Measurements from ENCODE around the gene TMEM182. TPM values are rescaled to one million over a fixed set of nuclear protein-coding genes. Genes with fewer than 3 reads are reported as not detected.

Gene TMEM182, protein sequence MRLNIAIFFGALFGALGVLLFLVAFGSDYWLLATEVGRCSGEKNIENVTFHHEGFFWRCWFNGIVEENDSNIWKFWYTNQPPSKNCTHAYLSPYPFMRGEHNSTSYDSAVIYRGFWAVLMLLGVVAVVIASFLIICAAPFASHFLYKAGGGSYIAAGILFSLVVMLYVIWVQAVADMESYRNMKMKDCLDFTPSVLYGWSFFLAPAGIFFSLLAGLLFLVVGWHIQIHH
- 6.9 and 9.1 TPM in 2 replicates for total RNA-seq (2014; rRNA removed; shearing (Covaris generic))
- polyA plus RNA-seq (2014; cell fraction: nucleus; rRNA removed), result 2.7 and 2.9 TPM in 2 replicates

DNA sequence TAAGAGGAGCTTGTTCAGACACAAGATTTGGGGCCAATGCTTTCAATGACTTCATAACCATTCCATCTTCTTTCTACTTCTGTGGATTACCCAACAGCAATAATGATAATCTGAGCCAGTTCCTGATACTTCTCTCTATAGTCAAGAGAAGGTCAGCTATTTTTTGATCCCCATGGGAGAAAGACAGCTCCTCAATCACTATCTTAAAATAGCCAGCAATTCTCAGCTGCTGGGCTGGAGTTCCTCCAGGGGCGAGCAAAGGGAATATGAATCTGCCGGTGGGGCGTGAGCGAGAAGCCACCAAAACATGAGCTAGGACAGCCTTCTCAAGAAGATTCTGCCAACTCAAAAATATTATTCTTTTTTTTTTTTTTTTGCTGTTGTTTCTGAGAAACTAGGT is at the start of gene TMEM182:
TMEM182 (plus strand) TSS at position 269 of the 400 bp plus-strand sequence. CDS start 187 bp downstream, outside the sequence.
- no peak for DNase-seq (ENCODE audit: extremely low read depth, low read depth)

DNA sequence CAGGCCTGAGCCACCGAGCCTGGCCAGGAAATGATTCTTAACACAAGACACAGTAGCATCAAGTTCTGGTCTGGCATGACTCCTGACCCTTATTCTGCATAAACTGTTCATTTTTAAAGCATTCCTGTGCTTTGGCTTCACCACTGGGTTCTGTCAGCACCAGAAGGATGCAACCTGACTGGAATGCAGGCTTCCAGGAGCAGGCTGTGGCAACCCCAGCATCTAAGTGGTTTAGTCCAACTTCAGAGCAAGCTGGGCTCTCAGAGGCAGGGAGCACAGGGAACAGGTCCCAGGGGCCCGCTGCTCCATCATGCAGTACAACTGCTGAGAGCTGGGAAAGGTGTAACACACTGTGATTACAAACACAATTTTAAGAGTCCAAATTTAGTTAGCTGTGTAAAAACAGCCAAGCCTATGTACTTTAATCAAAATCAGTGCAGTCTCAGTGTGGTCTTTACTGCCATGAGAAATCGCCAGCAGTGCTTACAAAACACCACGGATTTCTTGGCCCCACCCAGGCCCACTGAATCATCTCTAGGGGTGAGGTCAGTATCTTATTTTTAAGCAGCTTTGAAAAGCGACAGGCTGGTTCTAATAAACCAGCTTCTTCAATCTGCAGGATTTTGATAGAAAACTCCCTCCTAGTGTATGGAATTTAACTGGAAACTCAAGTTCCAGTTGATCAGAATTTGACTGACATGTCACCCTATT is 44.4 kb upstream of the TMEM182 start:
- DNase-seq (ENCODE audit: extremely low read depth, low read depth), result no peak

DNA sequence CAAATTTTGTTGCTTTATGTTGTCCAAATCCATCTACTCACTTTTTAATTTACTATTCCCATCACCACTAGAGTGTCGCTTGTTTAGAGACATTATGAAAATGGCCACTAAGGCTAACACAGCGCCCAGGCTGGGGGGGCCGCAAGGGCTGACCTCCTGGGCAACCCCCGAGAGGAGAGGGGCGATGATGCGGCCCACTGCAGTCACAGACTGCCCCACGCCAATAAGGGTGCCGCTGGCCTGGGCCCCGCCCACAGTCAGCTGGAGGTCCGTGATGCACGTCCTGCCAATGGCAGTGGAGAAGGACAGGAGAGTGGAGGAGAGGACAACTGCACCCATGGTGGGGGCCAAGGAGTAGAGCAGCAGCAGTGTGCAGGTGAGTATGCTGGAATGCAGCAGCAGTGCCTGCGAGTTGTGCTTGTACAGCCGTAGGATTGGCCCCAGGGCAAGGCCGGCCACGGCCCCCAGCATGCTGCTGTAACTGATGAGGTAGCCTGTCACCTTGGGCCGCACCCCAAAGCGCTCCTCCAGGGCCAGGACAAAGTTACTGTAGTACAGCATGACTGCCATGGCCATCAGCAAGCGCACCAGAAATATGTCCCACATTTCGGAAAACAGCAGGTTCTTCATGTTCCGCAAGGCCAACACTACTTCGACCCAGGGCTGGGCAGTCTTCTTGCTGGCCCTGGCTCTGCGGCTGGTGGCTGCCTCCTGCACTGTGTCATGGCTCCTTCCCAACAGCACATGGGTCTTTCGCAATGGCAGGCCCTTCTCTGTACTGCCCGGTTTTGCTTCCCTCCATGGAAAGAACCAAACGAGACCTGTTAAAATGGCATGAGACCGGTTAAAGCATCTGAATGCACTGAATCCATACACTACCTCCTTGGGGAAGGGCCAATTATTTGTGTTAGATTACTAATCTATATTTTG is 43.2 kb upstream of the TMEM182 start:
- no peak for DNase-seq (ENCODE audit: extremely low read depth, low read depth)

DNA sequence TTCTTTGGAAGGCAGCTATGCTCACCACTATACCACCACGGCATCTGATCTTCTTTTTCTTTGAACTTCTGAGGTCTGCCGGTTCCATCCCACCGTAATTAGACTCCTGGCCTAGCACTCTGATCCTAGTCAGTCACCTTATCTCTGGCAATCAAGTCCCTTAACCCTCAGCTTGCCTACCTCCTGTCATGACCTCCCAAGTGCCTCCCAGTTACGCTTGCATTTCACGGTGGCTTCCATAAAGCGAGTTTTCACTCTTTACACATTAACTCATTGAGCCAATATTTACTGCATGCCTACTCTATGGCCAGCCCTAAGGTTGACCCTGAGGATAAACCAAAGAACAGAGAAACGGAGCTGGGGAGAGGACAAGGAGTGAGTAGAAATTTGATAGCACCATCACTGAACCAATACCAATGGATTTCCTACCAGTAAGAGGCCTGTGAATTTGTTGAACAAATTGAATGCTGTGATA is 37.8 kb upstream of the TMEM182 start:
- no peak for DNase-seq (ENCODE audit: extremely low read depth, low read depth)

DNA sequence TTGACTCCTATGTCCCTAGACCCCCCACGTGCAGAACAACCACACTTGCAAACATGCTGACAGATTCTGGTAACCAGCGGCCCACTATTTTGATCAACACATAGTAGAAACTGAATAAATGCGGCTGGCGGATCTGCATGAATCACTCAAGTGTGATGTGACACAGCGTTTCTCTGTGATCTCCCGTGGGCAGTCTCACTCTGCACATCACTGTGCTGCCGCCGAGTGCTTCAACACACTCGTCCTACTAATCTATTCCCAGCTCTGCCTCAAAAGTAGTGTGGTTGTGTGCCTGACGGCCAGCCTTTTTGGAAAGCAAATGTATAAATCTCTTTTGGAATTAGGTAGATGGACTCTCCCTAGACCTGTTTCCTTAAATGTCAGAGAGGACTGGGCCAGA is 37.3 kb upstream of the TMEM182 start:
- no peak for DNase-seq (ENCODE audit: extremely low read depth, low read depth)

DNA sequence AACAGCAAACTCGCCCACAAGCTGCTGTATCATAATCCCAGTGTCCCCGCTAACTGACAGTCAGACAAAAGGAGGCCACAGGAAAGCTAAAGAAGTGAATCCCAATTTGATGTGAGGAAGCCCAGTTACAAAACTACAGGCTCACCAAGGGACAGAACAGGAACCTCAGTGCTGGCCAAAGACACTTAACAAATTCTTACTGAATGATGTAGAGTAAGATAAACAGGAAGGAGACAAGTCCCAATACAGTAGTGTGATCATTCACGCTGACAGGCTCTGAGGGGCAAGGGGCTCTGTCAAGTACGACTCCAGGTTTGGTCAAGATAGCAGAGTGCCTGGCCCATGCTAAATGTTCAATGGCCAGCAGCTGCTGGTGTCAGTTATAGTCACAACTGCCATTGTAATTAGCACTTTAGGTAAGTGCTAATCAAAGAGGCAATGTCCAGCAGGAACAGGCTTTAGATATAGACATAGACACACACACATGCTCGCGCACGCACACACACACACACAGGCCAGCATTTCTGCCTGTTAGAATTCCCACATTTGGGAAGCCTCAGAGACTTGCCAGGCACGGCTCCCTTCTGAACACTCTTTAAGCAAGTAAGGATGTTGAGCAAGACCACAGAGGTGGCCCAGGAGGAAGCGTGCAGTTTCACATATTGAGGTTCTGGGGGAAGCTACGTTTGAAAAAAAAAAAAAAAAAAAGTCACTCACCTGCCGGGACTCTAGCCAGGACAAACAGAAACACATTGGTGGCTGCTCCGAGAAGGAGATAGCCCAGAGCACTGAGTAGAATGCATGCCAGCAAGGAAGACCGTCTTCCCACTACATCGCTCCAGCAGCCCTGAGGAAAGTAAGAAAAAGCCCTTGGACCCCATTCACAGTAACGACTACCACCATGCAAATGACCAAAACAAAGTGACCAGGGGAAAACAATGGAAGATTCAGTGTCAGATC is 35.4 kb upstream of the TMEM182 start:
- no peak for DNase-seq (ENCODE audit: extremely low read depth, low read depth)

DNA sequence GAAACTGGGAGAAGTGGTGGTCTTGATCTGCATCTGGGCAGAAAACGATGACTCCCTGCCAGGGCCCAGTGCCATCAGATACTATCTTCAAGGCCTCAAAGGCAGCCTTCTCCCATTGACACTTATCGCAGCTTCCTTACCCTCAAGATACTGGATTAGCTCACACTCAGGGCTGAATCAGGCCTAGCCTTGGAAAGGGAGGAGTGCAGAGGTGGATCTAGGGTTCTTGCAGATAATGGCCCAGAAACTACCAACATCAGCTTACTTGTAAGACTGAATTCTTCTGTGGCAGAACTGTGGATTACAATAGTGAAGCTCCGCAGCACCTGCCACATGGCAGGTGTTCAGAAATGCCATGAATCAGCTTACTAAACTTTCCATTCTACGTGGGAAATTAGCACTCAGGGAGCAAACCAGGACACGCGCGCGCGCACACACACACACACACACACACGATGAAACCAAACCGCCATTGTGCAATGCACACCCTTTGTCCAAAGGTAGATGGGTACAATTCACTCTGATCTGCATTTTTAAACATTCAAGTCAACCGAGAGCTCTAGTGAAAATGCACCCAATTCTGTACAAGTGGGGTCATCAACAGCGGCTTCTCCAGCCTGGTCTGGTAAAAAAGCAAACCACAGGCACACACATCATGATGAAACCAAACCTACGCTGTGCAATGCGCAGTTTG is 26.3 kb upstream of the TMEM182 start:
- no peak for DNase-seq (ENCODE audit: extremely low read depth, low read depth)

DNA sequence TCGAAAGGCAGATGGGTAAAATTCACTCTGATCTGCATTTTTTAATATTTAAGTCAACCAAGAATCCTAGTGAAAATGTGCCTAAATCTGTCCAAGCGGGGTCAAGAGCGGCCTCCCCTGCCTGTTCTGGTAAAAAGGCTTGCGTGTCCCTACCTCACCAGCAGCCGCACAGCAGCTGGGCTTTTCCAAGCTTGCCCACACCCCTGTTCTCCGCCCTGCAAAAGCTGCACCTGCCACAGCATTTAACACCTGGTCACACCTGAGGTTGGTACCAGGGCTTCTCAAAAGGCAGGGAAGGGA is 25.8 kb upstream of the TMEM182 start:
- peak; percentile 5 for DNase-seq (ENCODE audit: extremely low read depth, low read depth)

DNA sequence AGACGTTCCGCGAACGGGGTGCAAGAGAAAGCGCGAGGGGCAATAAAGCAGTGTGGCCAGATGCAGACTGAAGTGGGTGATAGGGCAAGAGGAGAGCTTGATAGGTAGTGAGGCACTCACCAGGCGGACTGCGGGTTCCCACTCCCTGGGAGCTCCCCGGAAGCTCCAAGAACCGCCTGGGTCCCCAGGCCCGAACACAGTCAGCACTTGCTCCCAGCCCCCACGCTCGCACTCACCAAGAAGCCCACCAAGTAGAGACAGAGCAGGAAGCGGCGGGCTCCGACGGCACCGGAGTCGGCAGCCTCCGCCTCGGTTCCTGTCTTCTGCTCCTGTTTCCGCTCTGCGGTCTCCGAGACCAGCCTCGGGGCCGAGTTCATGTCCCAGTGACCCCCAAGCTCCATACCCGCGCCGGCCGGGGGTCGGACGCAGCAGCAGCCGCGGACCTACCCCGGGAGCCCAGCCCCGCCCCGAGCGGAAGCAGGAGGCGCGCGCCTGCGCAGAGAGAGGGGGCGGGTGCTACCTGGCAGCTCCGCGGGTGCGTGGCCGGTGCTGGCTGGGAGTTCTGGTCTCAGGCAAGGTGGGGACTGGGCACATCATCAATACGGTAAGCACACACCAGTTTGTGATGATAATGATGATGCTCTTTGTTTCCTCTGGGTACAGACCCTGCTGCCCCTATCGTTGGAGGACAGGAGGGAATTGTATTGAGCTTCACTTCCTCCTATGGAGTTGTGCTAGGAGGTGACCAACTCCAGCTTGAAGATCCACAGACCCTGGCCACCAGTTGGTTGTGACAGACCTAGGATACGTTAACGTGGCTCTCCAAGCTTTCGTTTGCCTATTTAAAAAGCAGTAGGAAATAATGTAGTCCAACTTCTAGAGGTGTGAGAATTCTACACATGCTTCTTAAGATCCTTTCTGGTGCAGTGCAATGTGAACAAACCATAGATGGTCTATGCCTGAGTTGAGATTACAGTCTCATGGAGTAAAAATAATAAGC is 25.1 kb upstream of the TMEM182 start:
- DNase-seq (ENCODE audit: extremely low read depth, low read depth), result peak; percentile 62

DNA sequence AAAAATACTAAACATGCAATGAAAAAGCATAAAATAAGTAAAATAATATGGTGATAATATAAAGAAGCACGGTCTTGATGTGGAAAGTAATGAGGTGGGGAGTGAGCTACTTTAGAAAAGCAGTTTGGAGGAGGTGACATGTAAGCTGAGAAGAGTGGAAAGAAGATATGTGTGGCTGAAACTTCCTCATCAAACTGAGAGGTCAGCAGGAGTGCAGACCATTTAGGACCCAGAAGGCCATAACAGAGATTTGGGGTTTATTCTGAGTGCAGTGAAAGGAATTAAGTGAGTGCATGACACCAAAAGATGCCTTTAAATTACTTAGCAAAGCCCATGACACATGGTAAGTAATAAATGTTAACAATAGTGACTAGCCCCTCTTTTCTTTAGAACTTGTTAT is 24.4 kb upstream of the TMEM182 start:
- DNase-seq (ENCODE audit: extremely low read depth, low read depth), result no peak

DNA sequence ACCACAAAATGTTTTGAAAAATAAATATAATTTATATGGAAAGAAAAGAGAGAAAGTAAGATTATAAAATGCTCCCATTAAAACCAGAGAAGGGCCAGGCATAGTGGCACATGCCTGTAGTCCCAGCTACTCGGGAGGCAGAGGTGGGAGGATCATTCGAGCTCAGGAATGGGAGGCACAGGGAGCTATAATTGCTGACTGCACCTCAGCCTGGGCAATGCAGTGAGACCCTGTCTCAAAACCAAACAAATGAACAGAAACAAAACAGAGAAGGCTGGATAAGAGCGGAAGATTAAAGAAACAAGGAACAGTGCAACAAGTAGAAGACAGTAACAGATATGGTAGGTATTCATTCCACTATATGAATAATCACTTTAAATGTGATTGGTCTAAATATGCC is 18.6 kb upstream of the TMEM182 start:
- DNase-seq (ENCODE audit: extremely low read depth, low read depth), result no peak

DNA sequence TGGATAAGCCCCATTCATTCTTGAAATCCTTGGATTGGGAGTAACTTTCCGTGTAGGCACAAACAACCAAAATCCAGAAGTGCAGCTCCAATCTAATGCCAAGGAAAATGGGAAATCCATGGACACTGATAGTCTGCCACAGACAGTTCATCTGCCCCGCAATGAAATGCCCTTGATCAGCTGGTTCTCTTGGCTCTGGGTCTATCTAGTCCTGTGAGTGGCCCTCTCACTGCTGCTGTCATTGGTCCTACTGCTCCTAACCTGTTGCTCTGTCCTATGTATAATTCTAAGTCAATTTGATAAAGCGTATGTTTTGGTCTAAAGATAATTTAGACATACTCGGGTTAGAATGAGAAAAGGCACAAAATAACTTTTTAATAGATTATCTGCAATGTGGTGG is 13.7 kb upstream of the TMEM182 start:
- no peak for DNase-seq (ENCODE audit: extremely low read depth, low read depth)

DNA sequence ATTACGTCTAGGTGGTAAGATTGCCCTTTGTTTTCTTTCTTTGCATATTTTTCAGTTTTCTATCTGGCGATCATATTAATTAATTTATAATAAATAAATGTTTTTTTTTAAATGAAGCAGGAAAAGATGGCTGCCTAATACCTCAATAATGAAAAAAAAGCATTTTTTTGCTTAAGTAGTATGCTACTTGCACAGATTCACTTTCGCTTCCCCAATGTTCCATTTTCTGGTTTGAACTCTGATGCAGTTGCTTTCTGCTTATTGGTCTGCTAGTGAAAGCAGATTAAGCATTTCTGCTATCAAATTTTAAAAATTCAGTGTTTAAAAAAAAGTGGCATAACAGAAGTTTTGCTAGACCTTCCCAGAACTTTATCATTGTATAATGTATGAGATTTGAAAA is 11.9 kb upstream of the TMEM182 start:
- DNase-seq (ENCODE audit: extremely low read depth, low read depth), result no peak

DNA sequence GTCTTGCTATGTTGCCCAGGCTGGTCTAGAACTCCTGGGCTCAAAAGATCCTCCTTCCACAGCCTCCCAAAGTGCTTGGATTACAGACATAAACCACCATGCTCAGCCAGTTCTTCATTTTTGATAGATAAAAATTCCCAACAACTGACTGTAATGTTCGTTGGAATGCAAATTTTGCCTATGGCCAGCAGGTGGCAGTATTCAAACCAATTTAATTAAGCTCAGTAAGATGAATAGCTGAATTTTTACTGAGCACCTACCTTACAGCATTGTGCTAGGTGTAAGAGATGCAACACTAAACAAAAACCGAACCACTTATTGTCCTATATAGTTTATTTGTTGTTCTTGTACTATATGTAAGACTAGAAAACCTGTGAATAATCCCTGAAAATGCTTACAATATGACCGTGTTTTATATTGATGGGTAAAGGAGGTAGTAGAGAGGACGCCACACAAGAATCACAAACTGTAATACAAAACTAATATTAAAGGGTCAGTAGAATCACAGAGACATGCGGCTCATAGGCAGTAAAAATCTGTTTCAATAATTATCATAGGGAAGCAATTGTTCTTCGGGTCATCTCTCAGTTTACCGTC is 8.2 kb upstream of the TMEM182 start:
- peak; percentile 57 for DNase-seq (ENCODE audit: extremely low read depth, low read depth)

DNA sequence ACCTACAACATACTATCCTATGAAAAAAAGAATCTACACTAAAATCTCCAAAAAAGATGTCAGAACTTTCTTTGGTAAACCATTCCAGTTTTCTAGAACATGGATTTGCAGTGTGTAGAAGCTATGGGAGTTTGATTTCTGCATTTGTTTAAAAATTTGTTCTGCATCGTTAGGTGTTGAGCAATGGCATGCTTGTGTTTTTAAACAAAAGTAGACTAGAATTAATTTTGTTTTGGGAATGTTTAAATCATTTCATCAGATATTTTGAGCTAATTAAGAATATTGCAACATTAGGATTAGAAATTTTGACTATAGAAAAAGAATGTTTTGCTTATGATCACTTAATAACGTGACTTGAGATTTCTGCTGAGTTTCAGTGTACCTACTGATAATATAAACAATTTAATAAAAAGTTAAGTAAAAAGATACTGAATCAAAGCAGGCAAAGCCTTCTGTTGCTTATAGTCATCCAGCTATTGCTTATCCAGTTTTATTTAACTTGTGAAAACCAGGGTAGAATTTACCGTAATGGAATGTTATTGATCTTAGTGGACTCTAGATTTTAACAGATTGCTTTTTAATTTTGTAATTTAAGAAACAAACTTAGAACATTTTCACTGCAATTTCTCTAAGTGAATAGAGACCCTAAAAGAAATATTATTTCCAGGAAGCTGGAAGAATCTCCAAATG is 7.2 kb upstream of the TMEM182 start:
- DNase-seq (ENCODE audit: extremely low read depth, low read depth), result no peak

DNA sequence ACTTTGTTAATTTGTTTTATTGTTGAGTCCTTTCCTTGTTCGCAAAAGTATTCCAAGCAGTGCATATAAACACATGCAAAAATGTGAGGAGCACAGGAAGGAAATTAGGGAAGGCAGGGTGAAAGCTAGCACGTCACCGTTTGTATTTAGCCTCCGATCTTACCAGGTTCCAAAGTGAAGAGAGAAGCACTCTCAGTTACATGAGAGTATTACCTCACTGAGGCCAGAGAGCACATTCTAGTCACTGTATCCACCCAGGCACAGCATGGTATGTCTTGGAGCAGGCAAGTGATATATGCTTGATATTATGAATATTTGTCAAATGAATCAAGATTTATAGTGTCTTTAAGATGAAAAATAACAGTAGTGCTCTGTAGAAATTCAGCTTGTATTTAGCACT is 6.5 kb upstream of the TMEM182 start:
- DNase-seq (ENCODE audit: extremely low read depth, low read depth), result no peak

DNA sequence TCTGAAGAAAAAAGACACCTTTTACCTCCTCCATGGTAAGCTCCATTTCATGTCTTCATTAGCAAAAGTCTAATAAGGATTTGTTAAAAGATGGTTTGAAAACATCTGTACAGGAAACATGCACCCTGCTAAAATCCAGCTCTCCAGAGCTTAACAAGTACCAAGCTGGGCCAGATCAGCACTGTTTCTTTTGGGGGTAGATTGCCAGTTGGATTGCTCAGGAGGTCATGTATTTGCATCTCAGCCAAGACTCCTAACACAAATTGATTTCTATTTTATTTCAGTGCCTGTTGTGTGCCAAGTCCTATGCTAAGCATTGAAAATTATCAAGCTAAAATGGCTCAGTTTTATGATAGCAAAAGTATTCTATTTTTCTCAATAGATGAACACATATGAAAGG is 3.4 kb upstream of the TMEM182 start:
- DNase-seq (ENCODE audit: extremely low read depth, low read depth), result no peak

Measured in NCI-H460 (cell line).